Gastrocnemius medialis (tissue), 4 donors: Measurements from ENCODE around the gene ZFP92. TPM values are rescaled to one million over a fixed set of nuclear protein-coding genes. Genes with fewer than 3 reads are reported as not detected.
A peak's percentile ranks its signal among the peaks of the same experiment; 100 is the strongest.

Source experiments
- ATAC-seq, 2 donors: fragments of 150-250 bp; one replicate each; pipeline ENCODE4 v1.9.1; 2016
- DNase-seq, 2 donors: peaks; one replicate each; pipeline ENCODE4 v3.0.0-alpha.2; 2019
- H3K27ac ChIP-seq, 4 donors: fragments of 200-600 bp; sonication (generic); 1 replicate in 1 of 4; 2 replicates in 3 of 4; pipeline ENCODE4 v1.5.1; 2016 to 2018; ENCODE audit warnings: mild to moderate bottlenecking in 2 of 4, moderate library complexity in 1 of 4
- H3K27me3 ChIP-seq, 3 donors: fragments of 200-600 bp; sonication (generic) in 2 of 3; 1 replicate in 1 of 3; 2 replicates in 2 of 3; pipeline versions ENCODE4 v1.5.1 to v1.6.0; 2016 to 2019; ENCODE audit warnings: mild to moderate bottlenecking in 1 of 3, moderate library complexity in 1 of 3
- H3K36me3 ChIP-seq, 2 donors: fragments of 200-600 bp; sonication (generic) in 1 of 2; one replicate each; pipeline ENCODE4 v1.5.1; 2017 to 2018
- H3K4me1 ChIP-seq, 2 donors: fragments of 200-600 bp; sonication (generic) in 1 of 2; one replicate each; pipeline ENCODE4 v1.5.1; 2016 to 2017; ENCODE audit warnings: mild to moderate bottlenecking in 2 of 2
- H3K4me3 ChIP-seq, 4 donors: fragments of 200-600 bp; sonication (generic) in 3 of 4; 1 replicate in 1 of 4; 2 replicates in 3 of 4; pipeline ENCODE4 v1.5.1; 2016 to 2019; ENCODE audit warnings: mild to moderate bottlenecking in 2 of 4
- H3K9me3 ChIP-seq, 3 donors: fragments of 200-600 bp; sonication (generic) in 2 of 3; 1 replicate in 1 of 3; 2 replicates in 2 of 3; pipeline ENCODE4 v1.5.1; 2016 to 2019
- CTCF ChIP-seq, 5 experiments: fragments of 450-650 bp in 3 of 5; fragments of 200-600 bp in 2 of 5; sonication (generic) in 2 of 5; IDR thresholded peaks in 4 of 5; conservative IDR thresholded peaks in 1 of 5; 1 replicate in 4 of 5; 2 replicates in 1 of 5; pipeline ENCODE4 v1.5.1; 2016 to 2019; ENCODE audit warnings: antibody characterized with exemption in 5 of 5, mild to moderate bottlenecking in 3 of 5, moderate library complexity in 3 of 5
- POLR2A ChIP-seq, 2 donors: fragments of 450-650 bp; IDR thresholded peaks; one replicate each; pipeline ENCODE4 v1.6.1; 2017; ENCODE audit warnings: antibody characterized with exemption in 2 of 2, mild to moderate bottlenecking in 2 of 2, moderate library complexity in 2 of 2
- in situ Hi-C, 4 donors: fragments of 200-750 bp; cut with MboI; loops; one replicate each; pipeline versions ENCODE4 v1.15.0 to v1.8.0; 2017; ENCODE audit warnings: low sequenced_read_pairs in 4 of 4
- intact Hi-C: fragments of 100-400 bp; cut with DNase I; formaldehyde crosslinking; loops from one replicate; pipeline ENCODE4 v1.15.1; 2023; ENCODE audit warnings: low total_unique reads
- total RNA-seq, 4 donors: library from RNA; depleted of rRNA; stranded (reverse); fragments of >200 nt; gene quantifications; one replicate each; pipeline versions ENCODE4 v1.1.0 to v1.2.3, GENCODE V29; 2016

Gene ZFP92
- total RNA-seq, 4 donors from 2014 or later = 0.05 to 0.55 (median 0.37) TPM

DNA sequence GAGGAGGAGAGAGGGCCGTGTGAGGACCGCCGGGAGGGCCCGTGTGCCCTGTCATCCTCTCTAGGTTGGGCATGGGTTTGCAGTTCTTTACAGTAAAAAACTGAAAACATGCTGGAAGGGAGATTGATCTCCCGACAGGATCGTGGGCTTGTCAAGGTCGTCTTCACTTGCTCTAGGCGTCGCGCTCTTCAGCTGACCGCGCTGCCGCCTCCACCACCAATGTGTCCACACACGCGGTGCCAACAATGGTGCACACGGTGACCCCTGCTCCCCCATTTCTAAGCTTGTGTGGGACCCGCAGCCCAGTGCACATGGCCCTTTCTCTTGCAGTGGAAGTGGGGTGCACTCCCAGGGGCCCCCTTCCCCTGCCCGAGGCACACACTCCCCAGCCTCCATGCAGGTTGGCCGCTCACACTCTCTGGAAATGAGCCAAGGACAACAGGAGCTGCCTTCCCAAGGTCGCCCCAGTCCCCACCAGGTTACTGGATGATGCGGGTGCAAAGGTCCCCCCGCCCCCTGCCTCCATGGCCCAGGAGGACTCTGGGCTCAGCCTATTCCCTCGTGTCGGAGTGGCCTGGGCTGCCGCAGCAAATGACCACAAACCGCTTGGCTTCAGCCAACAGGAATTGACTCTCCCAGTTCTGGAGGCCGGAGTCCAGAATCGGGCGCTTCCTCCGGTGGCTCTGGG is 1.7 kb upstream of the ZFP92 start:
- Histone ChIP-seq H3K27ac (no peak overlapping the region), H3K4me1 (no peaks in the 10 kb centered on the region), H3K27me3 (peaks cover 0 to 14% (median 5%) of the 10 kb centered on the region in 3 donors), H3K4me3 (no peak overlapping the region), H3K9me3 (no peaks in the 10 kb centered on the region), H3K36me3 (no peaks in the 10 kb centered on the region)
- no peak for DNase-seq
- intact Hi-C loops (no loop called here), in situ Hi-C loops (no loop called here)
- ATAC-seq = no peak
- TF ChIP-seq CTCF (IDR thresholded peaks at IDR 0.05 in 4 of 5, conservative IDR thresholded peaks at IDR 0.05 in 1 of 5) (no peak), POLR2A (IDR thresholded peaks at IDR 0.05) (no peak)

DNA sequence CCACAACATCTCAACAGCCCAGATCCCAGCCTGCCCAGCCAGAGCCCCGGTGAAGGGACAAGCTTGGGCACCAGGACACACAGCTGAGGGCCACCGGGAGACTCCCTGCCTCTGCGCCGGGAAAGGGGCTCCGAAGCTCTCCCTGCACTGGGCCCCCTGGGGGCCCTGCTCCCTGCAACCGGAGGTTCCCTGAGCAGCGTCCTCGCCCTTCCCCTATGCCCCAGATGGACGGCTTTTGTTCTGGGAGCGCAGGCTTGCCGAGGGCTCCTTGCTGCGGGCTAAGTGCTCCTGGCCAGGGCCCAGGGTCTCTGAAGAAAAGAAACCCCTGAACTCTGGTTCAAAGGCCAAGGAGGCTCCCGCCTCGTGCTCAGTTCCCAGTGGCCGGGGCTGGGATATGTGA is 899 bp upstream of the ZFP92 start:
- TF ChIP-seq CTCF (IDR thresholded peaks at IDR 0.05 in 4 of 5, conservative IDR thresholded peaks at IDR 0.05 in 1 of 5) (no peak), POLR2A (IDR thresholded peaks at IDR 0.05) (no peak)
- no peaks in the 10 kb centered on the region for H3K9me3 ChIP-seq
- no peaks in the 10 kb centered on the region for H3K36me3 ChIP-seq
- intact Hi-C loops (no loop called here), in situ Hi-C loops (no loop called here)
- DNase-seq (no peak), ATAC-seq (no peak)
- no peak overlapping the region for H3K27ac ChIP-seq
- no peak overlapping the region for H3K4me3 ChIP-seq
- H3K27me3 ChIP-seq = peaks cover 0 to 14% (median 5%) of the 10 kb centered on the region in 3 donors
- no peaks in the 10 kb centered on the region for H3K4me1 ChIP-seq

- Histone ChIP-seq H3K36me3 (no peaks in the 10 kb centered on the region), H3K4me1 (no peaks in the 10 kb centered on the region), H3K9me3 (no peaks in the 10 kb centered on the region), H3K27ac (peak overlapping the region in 2 of 4 donors; percentile 12 to 33), H3K27me3 (peaks cover 0 to 14% (median 5%) of the 10 kb centered on the region in 3 donors), H3K4me3 (peak overlapping the region in 2 of 4 donors; percentile 53 to 54)
- DNase-seq (no peak), ATAC-seq (no peak)
- TF ChIP-seq CTCF (IDR thresholded peaks at IDR 0.05 in 4 of 5, conservative IDR thresholded peaks at IDR 0.05 in 1 of 5) (no peak), POLR2A (IDR thresholded peaks at IDR 0.05) (no peak)
- intact Hi-C loops (no loop called here), in situ Hi-C loops (no loop called here)
Measured at GRCh38 chrX:153410888-153411254, 401 bp upstream of the ZFP92 start.

DNA sequence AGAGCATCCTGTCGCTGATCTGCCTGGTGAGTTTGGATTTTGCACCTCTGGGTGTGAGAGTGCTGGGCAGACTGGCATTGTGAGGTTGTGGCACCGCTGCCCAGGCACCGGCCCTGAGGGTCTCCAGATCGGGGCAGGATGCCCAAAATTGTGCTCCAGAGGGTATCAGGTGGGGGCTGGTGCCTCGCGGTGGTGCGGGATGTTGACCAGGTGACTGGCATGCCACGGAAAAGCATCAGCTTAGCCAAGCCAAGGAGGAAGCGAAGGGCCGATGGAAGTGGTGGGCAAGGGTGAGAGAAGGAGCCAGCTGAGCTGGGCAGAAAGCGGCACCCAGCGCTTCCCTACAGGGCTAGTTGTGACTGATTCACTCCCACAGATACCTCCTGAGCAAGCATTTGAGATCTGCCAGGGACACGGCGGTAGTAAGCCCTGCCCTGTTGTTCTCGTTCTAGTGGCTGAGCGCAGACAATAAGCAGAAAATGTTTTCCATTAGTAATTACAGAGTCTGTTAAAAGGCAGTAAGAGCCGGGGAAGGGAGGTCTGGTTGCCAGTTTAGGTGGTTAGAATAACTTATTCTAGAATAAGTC is 809 bp downstream of the ZFP92 start:
- Histone ChIP-seq H3K4me3 (peak overlapping the region; percentile 43 to 54 (median 50)), H3K36me3 (no peaks in the 10 kb centered on the region), H3K27ac (peak overlapping the region in 2 of 4 donors; percentile 34 to 38), H3K27me3 (peaks cover 0 to 14% (median 5%) of the 10 kb centered on the region in 3 donors), H3K9me3 (no peaks in the 10 kb centered on the region), H3K4me1 (no peaks in the 10 kb centered on the region)
- in situ Hi-C loops = no loop called here
- DNase-seq = no peak
- no peak for ATAC-seq
- TF ChIP-seq POLR2A (IDR thresholded peaks at IDR 0.05) (no peak), CTCF (IDR thresholded peaks at IDR 0.05 in 4 of 5, conservative IDR thresholded peaks at IDR 0.05 in 1 of 5) (no peak)
- intact Hi-C loops = no loop called here
